Epithelial cell of proximal tubule (primary cell): ENCODE results near the gene PHF20. TPM values are rescaled to one million over a fixed set of nuclear protein-coding genes. Genes with fewer than 3 reads are reported as not detected.

ENCODE experiments used
- DNase-seq: peaks from one replicate; pipeline ENCODE4 v3.0.0-alpha.2; 2011; ENCODE audit warnings: low read depth
- H3K4me3 ChIP-seq: 2 replicates; pipeline ENCODE4 v1.5.1; 2011; ENCODE audit warnings: low read depth, mild to moderate bottlenecking, low read length
- CTCF ChIP-seq: conservative IDR thresholded peaks from 2 replicates; pipeline ENCODE4 v1.5.1; 2012; ENCODE audit warnings: low read depth, mild to moderate bottlenecking, low read length
- total RNA-seq: library from RNA; depleted of rRNA; stranded (reverse); fragments of >200 nt; gene quantifications from 2 replicates; pipeline ENCODE4 v1.2.3, GENCODE V29; 2015

The PHF20 gene
- total RNA-seq, 1 donor from 2014 or later = 19.0 TPM

DNA sequence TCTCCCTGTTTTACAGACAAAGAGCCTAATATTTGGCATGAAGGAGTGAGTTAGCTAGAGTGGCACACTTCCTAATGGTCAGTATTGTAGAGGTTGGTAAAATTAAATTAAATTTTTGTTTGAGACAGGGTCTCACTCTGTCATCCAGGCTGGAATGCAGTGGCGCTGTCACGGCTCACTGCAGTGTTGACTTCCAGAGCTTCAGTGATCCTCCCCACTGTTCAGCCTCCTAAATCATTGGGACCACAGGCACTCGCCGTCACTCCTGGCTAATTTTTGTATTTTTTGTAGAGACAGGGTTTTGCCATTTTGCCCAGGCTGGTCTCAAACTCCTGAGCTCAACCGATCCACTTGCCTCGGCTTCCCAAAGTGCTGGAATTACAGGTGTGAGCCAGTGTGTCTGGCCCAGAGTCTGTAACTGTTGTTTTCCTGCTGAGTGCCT, 111.5 kb downstream of the PHF20 start:
- no peak for DNase-seq
- no peak for TF ChIP-seq CTCF
- H3K4me3 ChIP-seq = no peak overlapping the region

GRCh38 chr20:35883778-35884540, 112.1 kb downstream of the PHF20 start:
- peak; percentile 93 for DNase-seq

GRCh38 chr20:35884541-35884865, 112.7 kb downstream of the PHF20 start:
- no peak for TF ChIP-seq CTCF
- peak overlapping the region; percentile 35 for H3K4me3 ChIP-seq

More at GRCh38 chr20:35883778-35884540, 112.1 kb downstream of the PHF20 start:
- peak overlapping the region; percentile 35 for H3K4me3 ChIP-seq
- peak; percentile 87 for TF ChIP-seq CTCF

DNA sequence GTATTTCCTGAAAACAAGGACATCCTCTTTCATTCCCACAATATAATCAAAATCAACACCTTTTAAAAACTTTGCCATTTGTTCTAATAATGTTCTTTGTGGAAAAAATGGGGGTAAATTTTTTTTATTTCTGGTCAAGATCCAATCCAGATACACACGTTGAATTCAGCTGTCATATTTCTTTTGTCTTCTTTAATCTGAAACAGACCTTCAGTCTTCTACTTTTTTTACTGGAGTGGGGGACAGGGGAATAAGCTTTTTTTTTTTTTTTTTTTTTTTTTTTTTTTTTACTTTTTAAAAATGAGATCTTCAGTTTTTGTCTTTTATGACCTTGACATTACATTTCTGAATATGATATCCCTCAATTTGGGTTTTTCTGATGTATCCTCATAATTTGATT, 113.4 kb downstream of the PHF20 start:
- no peak overlapping the region for H3K4me3 ChIP-seq
- DNase-seq = no peak
- TF ChIP-seq CTCF = no peak

More at GRCh38 chr20:35884541-35884865, 112.7 kb downstream of the PHF20 start:
- no peak for DNase-seq

DNA sequence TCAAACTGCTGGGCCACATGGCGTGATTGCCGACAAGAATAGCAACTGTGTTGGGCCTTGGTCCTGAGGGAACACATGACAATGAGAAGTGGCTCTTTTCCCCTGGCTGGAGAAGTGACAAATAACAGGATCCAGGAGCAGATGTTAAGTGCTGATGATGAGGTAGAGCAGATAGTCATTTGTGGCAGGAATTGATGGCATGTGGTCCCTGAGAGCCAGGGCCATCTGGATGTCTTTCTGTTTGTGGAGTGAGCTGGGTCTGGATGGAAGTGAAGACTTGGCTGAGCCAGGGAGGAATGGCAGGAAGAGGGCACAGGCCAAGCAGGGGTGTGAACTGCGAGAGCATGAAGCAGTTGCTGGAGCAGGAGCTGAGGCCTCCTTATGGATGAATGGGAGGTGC, 114.7 kb downstream of the PHF20 start:
- no peak overlapping the region for H3K4me3 ChIP-seq
- DNase-seq = no peak
- no peak for TF ChIP-seq CTCF

DNA sequence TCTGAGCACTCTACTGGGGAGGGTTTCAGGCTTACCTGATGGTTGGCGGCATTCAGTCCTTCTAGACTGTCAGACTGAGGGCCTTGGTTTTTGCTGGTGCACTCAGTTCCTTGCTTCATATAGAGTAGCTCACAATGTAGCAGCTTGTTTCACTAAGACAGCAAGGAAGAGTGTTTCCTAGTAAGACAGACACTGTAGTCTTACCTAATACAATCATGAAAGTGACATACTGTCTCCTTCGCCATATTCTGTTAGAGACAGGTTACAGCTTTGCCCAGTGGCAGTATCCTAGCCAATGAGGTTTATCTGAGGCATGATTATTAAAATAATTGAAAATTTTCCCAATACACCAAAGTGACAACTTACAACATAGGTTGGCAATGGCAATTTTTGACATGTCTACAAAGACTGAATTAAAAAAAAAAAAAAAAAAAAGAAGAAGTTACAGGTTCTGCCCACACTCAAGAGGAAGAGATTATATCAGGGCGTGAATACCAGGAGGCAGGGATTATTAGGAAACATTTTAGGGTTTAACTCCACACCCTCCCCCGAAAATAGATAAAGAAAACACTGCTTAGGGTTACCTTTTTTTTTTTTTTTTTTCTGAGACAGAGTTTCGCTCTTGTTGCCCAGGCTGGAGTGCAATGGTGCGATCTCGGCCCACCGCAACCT, 115.7 kb downstream of the PHF20 start:
- TF ChIP-seq CTCF = no peak
- no peak for DNase-seq
- H3K4me3 ChIP-seq = no peak overlapping the region

- no peak overlapping the region for H3K4me3 ChIP-seq
- no peak for DNase-seq
- TF ChIP-seq CTCF = no peak
These were observed 116.8 kb downstream of the PHF20 start for GRCh38 chr20:35888657-35889056.
